Mesodermal cell (in vitro differentiated cells): ENCODE data around the gene FOLR3.
"Not testable (repeated sequence)": the region's sequence is repeated elsewhere in the genome, so short reads cannot be mapped to it uniquely, and the experiment has no call there.

Experiments used
- H3K27ac ChIP-seq: 2 replicates; pipeline ENCODE4 v1.7.0; 2013; ENCODE audit warnings: mild to moderate bottlenecking, low read depth, low read length, moderate library complexity; ENCODE audit not compliant: severe bottlenecking
- H3K36me3 ChIP-seq: 2 replicates; pipeline ENCODE4 v1.7.1; 2013; ENCODE audit warnings: mild to moderate bottlenecking, low read length, moderate library complexity; ENCODE audit not compliant: control insufficient read depth, insufficient read depth
- H3K4me1 ChIP-seq: one replicate; pipeline ENCODE4 v1.7.1; 2013; ENCODE audit warnings: mild to moderate bottlenecking, low read length; ENCODE audit not compliant: insufficient read depth, control insufficient read depth, poor library complexity, severe bottlenecking
- H3K4me3 ChIP-seq: 2 replicates; pipeline ENCODE4 v1.7.0; 2013; ENCODE audit warnings: low read length, control low read depth, mild to moderate bottlenecking; ENCODE audit not compliant: insufficient read depth, poor library complexity, severe bottlenecking; ENCODE audit errors: extremely low read depth
- H3K9me3 ChIP-seq: 2 replicates; pipeline ENCODE4 v1.7.1; 2013; ENCODE audit warnings: mild to moderate bottlenecking, low read length, moderate library complexity; ENCODE audit not compliant: control insufficient read depth
- WGBS, 2 experiments: methylation state at CpG; one replicate each; pipeline ENCODE4 v1.1.5; 2013; ENCODE audit warnings: missing lambda C conversion rate in 2 of 2; ENCODE audit not compliant: insufficient coverage in 2 of 2; 5-methylcytosine and 5-hydroxymethylcytosine counted together

FOLR3 gene

DNA sequence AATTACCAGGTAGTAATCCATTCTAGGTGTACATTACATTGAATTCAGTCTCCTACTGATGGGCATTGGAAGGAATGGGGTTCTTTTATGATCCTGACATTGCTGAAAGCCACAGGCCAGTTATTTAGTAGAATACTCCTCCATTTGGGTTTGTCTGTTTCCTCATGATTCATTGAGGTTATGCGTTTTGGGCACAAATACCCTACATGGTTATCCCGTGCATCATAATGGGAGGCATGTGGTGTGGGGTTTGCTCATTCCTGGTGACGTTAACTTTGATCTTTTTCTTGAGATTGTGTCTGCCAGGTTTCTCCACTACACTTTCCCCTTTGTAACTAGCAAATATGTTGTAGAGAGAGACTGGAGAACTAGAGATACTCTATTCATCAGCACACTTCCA lies 5.5 kb downstream of the FOLR3 start:
- 71% methylated on average over 1 of the region's 3 CpGs; no CpG with 5 or more reads in 1 of the 2 experiments for WGBS, 2 experiments
- Histone ChIP-seq H3K36me3 (no peaks in the 10 kb centered on the region), H3K4me1 (no peaks in the 10 kb centered on the region), H3K4me3 (no peak overlapping the region), H3K9me3 (no peaks in the 10 kb centered on the region), H3K27ac (no peak overlapping the region)

DNA sequence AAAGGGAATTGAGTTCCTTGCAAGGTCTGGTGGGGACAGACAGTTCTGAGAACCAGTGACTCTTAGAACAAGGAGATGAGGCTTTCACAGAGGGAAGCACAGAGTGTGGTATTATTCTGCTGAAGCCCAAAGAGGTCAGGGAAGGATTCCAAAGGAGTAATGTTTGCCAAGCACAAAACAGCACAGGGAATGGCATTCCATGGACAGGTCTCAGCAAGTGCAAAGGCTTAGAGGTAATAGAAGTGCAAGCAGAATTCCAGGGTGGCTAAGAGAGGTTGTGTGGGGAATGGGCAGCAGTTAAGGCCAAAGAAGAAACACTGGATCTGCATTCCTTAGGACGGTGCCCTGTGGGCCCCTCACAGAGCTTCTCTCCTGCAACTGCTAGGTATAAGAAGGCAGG lies 6.6 kb downstream of the FOLR3 start:
- H3K4me1 ChIP-seq, H3K27ac ChIP-seq, H3K36me3 ChIP-seq, H3K4me3 ChIP-seq, H3K9me3 ChIP-seq: not testable (repeated sequence)
- WGBS, 2 experiments = no CpG with 5 or more reads among the region's 1 CpG

DNA sequence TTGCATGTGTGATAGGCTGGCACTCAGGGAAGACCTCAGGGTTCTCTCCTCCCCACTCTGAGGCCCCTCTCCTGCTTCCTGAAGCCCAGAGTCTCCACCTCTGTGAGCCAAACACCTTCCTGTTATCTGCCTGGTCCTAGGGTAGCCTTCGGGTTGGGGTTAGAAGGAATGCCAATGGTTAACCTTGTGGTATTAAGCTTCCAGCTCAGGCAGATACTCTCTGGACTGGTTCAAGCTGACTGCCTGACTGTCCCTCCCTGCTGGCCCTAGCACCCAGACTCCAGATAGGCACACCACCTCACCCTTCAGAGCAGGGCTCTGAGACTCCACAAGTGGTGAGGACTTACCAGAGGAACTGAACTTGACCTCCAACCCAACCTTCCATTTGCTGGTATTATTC lies 7.0 kb downstream of the FOLR3 start:
- WGBS, 2 experiments = no CpG with 5 or more reads among the region's 1 CpG
- H3K27ac ChIP-seq, H3K9me3 ChIP-seq, H3K4me3 ChIP-seq, H3K4me1 ChIP-seq, H3K36me3 ChIP-seq: not testable (repeated sequence)

DNA sequence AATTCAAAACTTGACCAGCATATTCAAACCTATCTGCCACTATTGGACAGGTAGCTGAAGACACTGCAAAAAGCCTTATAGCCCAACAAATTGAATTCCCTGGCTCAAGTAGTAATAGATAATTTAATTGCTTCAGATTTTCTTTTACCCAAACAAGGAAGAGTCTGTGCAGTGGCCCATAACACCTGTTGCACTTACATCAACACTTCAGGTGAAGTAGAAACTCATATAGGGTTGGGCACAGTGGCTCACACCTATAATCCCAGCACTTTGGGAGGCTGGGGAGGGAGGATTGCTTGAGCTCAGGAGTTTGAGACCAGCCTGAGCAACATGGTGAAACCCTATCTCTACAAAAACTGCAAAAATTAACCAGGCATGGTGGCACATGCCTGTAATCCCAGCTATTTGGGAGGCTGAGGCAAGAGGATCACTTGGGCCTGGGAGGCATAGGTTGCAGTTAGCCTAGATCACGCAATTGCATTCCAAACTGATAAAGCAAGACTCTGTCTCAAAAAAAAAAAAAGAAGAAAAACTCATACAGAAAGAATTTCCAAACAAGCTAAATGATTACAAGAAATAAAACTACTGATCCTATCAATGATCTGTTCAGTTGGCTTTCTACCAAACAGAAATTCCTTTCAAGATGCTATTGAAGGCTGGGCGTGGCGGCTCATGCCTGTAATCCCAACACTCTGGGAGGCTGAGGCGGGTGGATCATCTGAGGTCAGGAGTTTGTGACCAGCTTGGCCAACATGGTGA lies 9.5 kb downstream of the FOLR3 start:
- no peaks in the 10 kb centered on the region for H3K4me1 ChIP-seq
- no peaks in the 10 kb centered on the region for H3K36me3 ChIP-seq
- no peak overlapping the region for H3K27ac ChIP-seq
- 95 to 96% methylated on average over 4 of the region's 4 CpGs for WGBS, 2 experiments
- no peak overlapping the region for H3K4me3 ChIP-seq
- no peaks in the 10 kb centered on the region for H3K9me3 ChIP-seq

DNA sequence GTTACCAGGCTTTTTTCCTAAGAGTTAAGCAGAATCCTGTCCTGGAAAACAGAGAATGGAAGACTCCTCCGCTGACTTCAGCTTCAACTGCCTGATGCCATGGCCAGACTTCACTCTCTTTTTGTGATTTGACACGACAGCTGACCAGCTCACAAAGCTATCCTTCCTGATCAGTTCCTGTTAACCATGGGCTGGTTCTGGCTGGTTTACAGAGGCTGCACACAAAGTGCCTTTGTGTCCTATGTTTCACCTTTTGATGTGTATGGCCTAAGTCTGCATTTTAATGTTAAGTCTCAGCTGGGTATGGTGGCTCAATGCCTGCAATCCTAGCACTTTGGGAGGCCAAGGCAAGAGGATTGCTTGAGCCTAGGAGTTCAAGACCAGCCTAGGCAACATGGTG lies 11.1 kb downstream of the FOLR3 start:
- 50 to 80% methylated on average over 1 to 2 of the region's 2 CpGs for WGBS, 2 experiments
- Histone ChIP-seq H3K4me1 (no peaks in the 10 kb centered on the region), H3K27ac (no peak overlapping the region), H3K36me3 (no peaks in the 10 kb centered on the region), H3K9me3 (peaks cover 3% of the 10 kb centered on the region), H3K4me3 (no peak overlapping the region)

DNA sequence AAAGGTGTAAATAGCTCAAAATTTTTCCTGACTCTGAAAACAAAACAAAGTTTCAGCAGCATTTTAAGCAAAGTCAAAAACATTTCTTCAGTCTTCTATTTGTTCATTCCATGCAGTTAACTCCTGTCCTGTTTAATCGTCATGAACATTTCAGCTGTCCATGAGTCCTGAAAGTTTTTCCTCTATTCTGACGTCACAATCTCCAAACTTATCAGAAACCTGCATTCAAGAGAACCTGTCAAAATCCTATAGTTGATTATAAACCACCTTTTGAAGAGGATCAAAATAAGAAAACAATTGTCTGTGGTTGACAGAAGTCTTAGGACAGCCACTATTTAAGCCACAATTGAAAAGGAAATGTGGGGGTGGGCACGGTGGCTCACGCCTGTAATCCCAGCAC lies 15.4 kb downstream of the FOLR3 start:
- no peaks in the 10 kb centered on the region for H3K36me3 ChIP-seq
- H3K4me3 ChIP-seq = no peak overlapping the region
- H3K4me1 ChIP-seq = no peaks in the 10 kb centered on the region
- no peak overlapping the region for H3K27ac ChIP-seq
- H3K9me3 ChIP-seq = peaks cover 3% of the 10 kb centered on the region
- 81 to 85% methylated on average over 3 to 4 of the region's 4 CpGs for WGBS, 2 experiments

DNA sequence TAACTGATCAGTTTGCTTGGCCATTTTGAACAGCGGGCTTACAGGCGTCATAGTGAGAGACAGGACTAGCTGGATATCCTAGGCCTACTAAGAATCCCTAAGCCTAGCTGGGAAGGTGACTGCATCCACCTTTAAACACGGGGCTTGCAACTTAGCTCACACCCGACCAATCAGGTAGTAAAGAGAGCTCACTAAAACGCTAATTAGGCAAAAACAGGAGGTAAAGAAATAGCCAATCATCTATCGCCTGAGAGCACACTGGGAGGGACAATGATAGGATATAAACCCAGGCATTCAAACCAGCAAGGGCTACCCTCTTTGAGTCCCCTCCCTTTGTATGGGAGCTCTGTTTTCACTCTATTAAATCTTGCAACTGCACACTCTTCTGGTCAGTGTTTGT lies 18.3 kb downstream of the FOLR3 start:
- not testable (repeated sequence) for H3K27ac ChIP-seq, H3K4me1 ChIP-seq, H3K9me3 ChIP-seq, H3K4me3 ChIP-seq, H3K36me3 ChIP-seq
- 93% methylated on average over 3 of the region's 6 CpGs; no CpG with 5 or more reads in 1 of the 2 experiments for WGBS, 2 experiments

DNA sequence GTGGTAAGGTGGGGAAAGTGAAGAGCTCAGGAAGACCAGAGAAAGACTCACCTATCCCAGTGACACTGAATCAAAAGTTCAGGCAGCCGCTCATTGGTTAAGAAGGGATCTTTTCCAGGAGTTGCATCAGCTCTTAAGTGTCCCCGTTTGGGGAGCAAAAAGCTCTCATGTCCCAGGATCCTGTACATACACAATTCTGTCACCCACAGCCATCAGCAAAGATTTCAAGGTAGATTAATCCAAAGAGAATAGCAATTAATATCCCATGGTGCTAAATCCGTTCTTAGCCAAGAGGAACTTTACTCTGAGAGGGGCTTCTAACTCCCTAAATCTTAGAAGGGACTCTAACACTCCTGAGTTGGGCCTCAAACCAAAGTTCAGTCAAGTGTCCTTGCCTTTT lies 19.3 kb downstream of the FOLR3 start:
- no peak overlapping the region for H3K4me3 ChIP-seq
- no peaks in the 10 kb centered on the region for H3K4me1 ChIP-seq
- 91% methylated on average over 3 of the region's 3 CpGs; no CpG with 5 or more reads in 1 of the 2 experiments for WGBS, 2 experiments
- H3K36me3 ChIP-seq = no peaks in the 10 kb centered on the region
- peaks cover 3% of the 10 kb centered on the region for H3K9me3 ChIP-seq
- H3K27ac ChIP-seq = no peak overlapping the region

DNA sequence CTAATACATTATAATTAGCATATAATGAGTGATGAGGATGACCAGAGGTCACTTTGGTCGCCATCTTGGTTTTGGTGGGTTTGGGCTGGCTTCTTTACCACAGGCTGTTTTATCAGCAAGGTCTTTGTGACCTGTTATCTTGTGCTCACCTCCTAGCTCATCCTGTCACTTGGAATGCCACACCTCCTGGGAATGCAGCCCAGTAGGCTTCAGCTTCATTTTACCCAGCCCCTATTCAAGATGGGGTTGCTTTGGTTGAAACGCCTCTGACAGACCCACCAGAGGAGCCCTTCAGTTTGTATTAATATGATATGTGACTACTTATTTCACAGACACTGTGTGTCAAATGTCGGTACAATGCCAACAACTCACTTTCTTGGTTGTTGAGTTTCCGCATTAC lies 20.2 kb downstream of the FOLR3 start:
- H3K27ac ChIP-seq = no peak overlapping the region

DNA sequence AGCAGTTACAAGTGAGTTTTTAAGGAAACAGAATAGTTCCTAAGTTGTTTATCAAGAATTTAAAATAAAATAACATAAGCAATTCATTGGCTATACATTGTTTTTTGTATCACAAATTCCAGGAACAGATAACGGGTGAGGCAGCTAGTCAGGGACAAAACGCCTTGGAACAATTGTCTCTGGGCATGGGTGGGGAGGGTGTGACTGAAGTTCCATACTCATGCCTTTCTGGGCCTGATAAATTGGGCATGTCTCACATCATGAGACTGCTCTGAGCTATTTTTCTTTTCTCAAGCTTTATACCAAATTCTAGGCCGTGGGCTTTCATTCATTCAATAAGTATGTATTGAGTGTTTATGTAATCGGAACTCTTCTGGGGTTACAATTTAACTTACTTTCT lies 21.6 kb downstream of the FOLR3 start:
- H3K4me1 ChIP-seq = no peaks in the 10 kb centered on the region
- no peaks in the 10 kb centered on the region for H3K36me3 ChIP-seq
- no peak overlapping the region for H3K4me3 ChIP-seq
- no peak overlapping the region for H3K27ac ChIP-seq
- WGBS, 2 experiments = 100% methylated on average over 1 of the region's 4 CpGs; no CpG with 5 or more reads in 1 of the 2 experiments
- no peaks in the 10 kb centered on the region for H3K9me3 ChIP-seq

More for the DNA sequence above, 20.2 kb downstream of the FOLR3 start:
- no peaks in the 10 kb centered on the region for H3K4me1 ChIP-seq
- WGBS, 2 experiments = 83 to 100% methylated on average over 1 to 3 of the region's 4 CpGs
- H3K4me3 ChIP-seq = no peak overlapping the region
- peaks cover 2% of the 10 kb centered on the region for H3K9me3 ChIP-seq
- no peaks in the 10 kb centered on the region for H3K36me3 ChIP-seq

DNA sequence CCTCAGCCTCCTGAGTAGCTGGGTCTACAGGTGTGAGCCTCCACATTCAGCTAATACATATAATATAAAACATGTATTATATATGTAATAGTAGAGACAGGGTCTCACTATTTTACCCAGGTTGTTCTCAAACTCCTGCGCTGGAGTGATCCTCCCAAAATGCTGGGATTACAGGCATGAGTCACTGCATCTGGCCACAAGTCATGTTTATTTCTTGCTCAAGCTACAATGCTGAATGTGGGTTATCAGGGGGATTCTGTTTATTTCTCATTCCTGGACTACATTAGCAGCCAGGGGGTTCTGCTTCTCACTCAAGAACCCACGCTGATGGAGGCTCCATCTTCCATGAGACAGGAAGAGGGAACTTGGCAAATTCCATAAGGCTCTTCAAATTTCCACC lies 24.8 kb downstream of the FOLR3 start:
- Histone ChIP-seq H3K4me3 (no peak overlapping the region), H3K4me1 (no peaks in the 10 kb centered on the region), H3K27ac (no peak overlapping the region), H3K36me3 (no peaks in the 10 kb centered on the region), H3K9me3 (no peaks in the 10 kb centered on the region)
- WGBS, 2 experiments = 50 to 100% methylated on average over 1 of the region's 2 CpGs
